ENCODE data around the gene PDSS2. TPM values are rescaled to one million over a fixed set of nuclear protein-coding genes. Genes with fewer than 3 reads are reported as not detected.

The PDSS2 gene
- total and polyA plus RNA-seq, 2 of the 4 experiments (the other 2 are of a cell fraction) = 8.6 to 9.2 TPM

- Histone ChIP-seq H3K27ac (ENCODE audit: insufficient read depth, low read length) (no peak overlapping the region), H3K4me3 (ENCODE audit: insufficient read depth, low read depth, low read length) (peak overlapping the region; percentile 93; the same call in 1 of the 2 replicates), H4K20me1 (ENCODE audit: insufficient read depth, low read length) (no peaks in the 10 kb centered on the region; the same call in 1 of the 2 replicates), H3K9me1 (ENCODE audit: insufficient read depth, low read length) (no peaks in the 10 kb centered on the region), H4K5ac (ENCODE audit: low read depth, low read length) (no peak overlapping the region), H3K9me3 (ENCODE audit: control insufficient read depth, insufficient read depth, low read length) (no peaks in the 10 kb centered on the region), H4K91ac (ENCODE audit: insufficient read depth, low read depth, low read length) (no peak overlapping the region), H3K23ac (ENCODE audit: low read depth, low read length) (no peak overlapping the region), H3K4me2 (ENCODE audit: low read depth, low read length) (peak overlapping the region; percentile 95), H3K9ac (ENCODE audit: low read depth, low read length) (no peak overlapping the region), H3K27me3 (ENCODE audit: control insufficient read depth, insufficient read depth, low read length) (peaks cover 11% of the 10 kb centered on the region), H2BK120ac (ENCODE audit: low read depth, low read length) (no peak overlapping the region), H3K4me1 (ENCODE audit: control insufficient read depth, insufficient read depth, low read length) (peaks cover 3% of the 10 kb centered on the region), H2BK20ac (ENCODE audit: low read depth, low read length) (no peak overlapping the region), H3K14ac (replicated peaks; ENCODE audit: low read depth, low read length) (no peak overlapping the region), H3K18ac (ENCODE audit: low read depth, low read length) (no peak overlapping the region), H3K79me1 (ENCODE audit: low read depth in 1 of 2, low read length in 2 of 2) (peaks cover 0 to 19% of the 10 kb centered on the region in 2 experiments; a peak in 1 of 4 replicates), H3K36me3 (ENCODE audit: control insufficient read depth, insufficient read depth, low read length) (no peaks in the 10 kb centered on the region), H3K4ac (ENCODE audit: low read depth, low read length) (no peak overlapping the region), H2AK5ac (ENCODE audit: low read depth, low read length) (no peak overlapping the region), H2AFZ (replicated peaks; ENCODE audit: low read length, poor library complexity) (no peak overlapping the region), H2BK5ac (ENCODE audit: low read depth, low read length, poor library complexity, severe bottlenecking) (no peak overlapping the region), H2BK15ac (ENCODE audit: low read depth, low read length) (no peak overlapping the region), H3K56ac (ENCODE audit: extremely low read depth, insufficient read depth, low read length) (no peak overlapping the region), H2AK9ac (replicated peaks; ENCODE audit: low read depth, low read length, poor library complexity) (no peak overlapping the region), H4K8ac (ENCODE audit: low read depth in 2 of 2, low read length in 2 of 2) (no peak overlapping the region)
- dilution Hi-C loops (cut with HindIII; ENCODE audit: low sequenced_read_pairs, unreplicated experiment) (no loop called here), intact Hi-C loops (cut with micrococcal nuclease) (loop anchor here (2.0 to 5.0 kb wide), 5 partner anchors 150 to 377 kb away; partner anchors contain the start of gene BEND3), in situ Hi-C loops (cut with MboI; ENCODE audit: low sequenced_read_pairs) (loop anchor here (10.0 kb wide), 2 partner anchors 353 to 367 kb away; no protein-coding TSS in a partner anchor)
- TF ChIP-seq POLR2A (IDR thresholded peaks at IDR 0.05; ENCODE audit: low read depth, low read length) = no peak
- peak; percentile 29; the same call in 1 of the 2 replicates for TF ChIP-seq MAFK (IDR thresholded peaks at IDR 0.05; ENCODE audit: low read depth, low read length)
- ATAC-seq (ENCODE audit: low read depth) (no peak), DNase-seq (peak; percentile 56)
- CTCF ChIA-PET = interaction anchor here (1.3 to 4.6 kb wide), 2 partner anchors 89 to 174 kb away, joined by 3 to 25 read pairs; no protein-coding TSS in a partner anchor
- POLR2A ChIA-PET (ENCODE audit: unreplicated experiment) = interaction anchor here (0.9 kb wide), 1 partner anchor 466 kb away, joined by 3 read pairs; the partner anchor contains the start of gene SEC63
- WGBS, 2 experiments (ENCODE audit: extremely low coverage in 2 of 2, insufficient read length in 1 of 2) = 60% methylated on average over 1 of the region's 14 CpGs; no CpG with 5 or more reads in 1 of the 2 experiments
- no TSS peak for BruUV-seq (replicated peaks)
These were observed 32.6 kb upstream of the PDSS2 start for GRCh38 chr6:107491760-107492660.

Data from IMR-90 (cell line).